Activated naive CD8-positive, alpha-beta T cell (primary cell): ENCODE measurements around the gene PPP2R5C.

Experiments
- H3K27ac Mint-ChIP-seq: one replicate; pipeline ENCODE4 v1.8.0; 2021; ENCODE audit warnings: mixed read lengths
- H3K27me3 Mint-ChIP-seq: one replicate; pipeline ENCODE4 v1.8.0; 2021; ENCODE audit warnings: mixed read lengths
- H3K36me3 Mint-ChIP-seq: one replicate; pipeline ENCODE4 v1.8.0; 2021; ENCODE audit warnings: mixed read lengths
- H3K4me1 Mint-ChIP-seq: one replicate; pipeline ENCODE4 v1.8.0; 2021; ENCODE audit warnings: low read depth, mixed read lengths
- H3K4me3 Mint-ChIP-seq: one replicate; pipeline ENCODE4 v1.8.0; 2021; ENCODE audit warnings: mild to moderate bottlenecking, mixed read lengths
- H3K9me3 Mint-ChIP-seq: one replicate; pipeline ENCODE4 v1.8.0; 2021; ENCODE audit warnings: low read depth, mixed read lengths

The PPP2R5C gene

GRCh38 chr14:101887219-101887618, 125.7 kb downstream of the PPP2R5C start:
- Mint-ChIP-seq H3K9me3 (no peaks in the 10 kb centered on the region), H3K27ac (no peak overlapping the region), H3K27me3 (no peaks in the 10 kb centered on the region), H3K4me1 (no peaks in the 10 kb centered on the region), H3K4me3 (no peak overlapping the region), H3K36me3 (peaks cover 9% of the 10 kb centered on the region)

- Mint-ChIP-seq H3K9me3 (no peaks in the 10 kb centered on the region), H3K4me1 (no peaks in the 10 kb centered on the region), H3K36me3 (peaks cover 9% of the 10 kb centered on the region), H3K27me3 (no peaks in the 10 kb centered on the region), H3K27ac (no peak overlapping the region), H3K4me3 (no peak overlapping the region)
These were observed 126.7 kb downstream of the PPP2R5C start for GRCh38 chr14:101888182-101888581.

GRCh38 chr14:101889366-101889765, 127.9 kb downstream of the PPP2R5C start:
- Mint-ChIP-seq H3K9me3 (no peaks in the 10 kb centered on the region), H3K36me3 (peaks cover 4% of the 10 kb centered on the region), H3K27ac (peak overlapping the region; percentile 46), H3K27me3 (no peaks in the 10 kb centered on the region), H3K4me3 (no peak overlapping the region), H3K4me1 (no peaks in the 10 kb centered on the region)

DNA sequence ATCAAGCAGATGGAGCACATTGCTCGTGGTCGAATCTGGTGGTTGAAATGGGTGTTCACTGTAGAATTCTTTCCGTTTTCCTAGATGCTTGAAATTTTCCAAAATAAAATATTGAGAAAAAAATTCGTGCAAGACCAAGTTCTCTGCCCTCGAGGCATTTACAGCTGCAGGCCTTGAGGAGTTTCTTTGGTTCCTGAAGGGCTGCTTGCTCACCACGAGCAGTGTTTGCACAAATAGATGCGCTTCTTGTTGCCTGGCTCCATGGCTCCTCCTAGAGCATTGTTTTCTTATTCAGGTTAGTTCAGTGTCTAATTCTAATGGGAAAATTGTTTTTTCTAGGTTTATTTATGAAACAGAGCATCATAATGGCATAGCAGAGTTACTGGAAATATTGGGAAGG, 128.4 kb downstream of the PPP2R5C start:
- Mint-ChIP-seq H3K4me1 (no peaks in the 10 kb centered on the region), H3K36me3 (peaks cover 4% of the 10 kb centered on the region), H3K27ac (peak overlapping the region; percentile 59), H3K4me3 (no peak overlapping the region), H3K27me3 (no peaks in the 10 kb centered on the region), H3K9me3 (no peaks in the 10 kb centered on the region)

DNA sequence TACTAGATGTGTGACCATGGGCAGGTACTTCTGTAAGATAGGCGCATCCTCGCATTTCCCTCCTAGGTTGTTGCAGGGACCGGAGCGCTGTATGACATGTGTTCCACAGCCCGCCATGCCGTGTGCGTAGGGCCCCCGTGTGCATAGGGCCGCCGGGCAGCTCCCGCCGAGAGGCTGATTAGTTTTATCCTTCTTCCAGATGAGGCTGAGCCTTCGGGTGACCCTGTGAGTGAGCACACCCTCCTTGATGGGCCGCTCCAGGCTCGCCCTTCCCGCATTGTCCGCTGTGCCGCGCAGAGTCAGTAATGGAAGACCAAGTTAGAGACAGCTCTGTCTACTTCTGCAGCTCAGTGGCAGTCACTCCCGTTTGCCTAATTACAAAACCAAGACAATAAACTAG, 130.0 kb downstream of the PPP2R5C start:
- Mint-ChIP-seq H3K9me3 (no peaks in the 10 kb centered on the region), H3K27ac (no peak overlapping the region), H3K36me3 (peaks cover 4% of the 10 kb centered on the region), H3K27me3 (no peaks in the 10 kb centered on the region), H3K4me3 (no peak overlapping the region), H3K4me1 (no peaks in the 10 kb centered on the region)

GRCh38 chr14:101893759-101894158, 132.2 kb downstream of the PPP2R5C start:
- Mint-ChIP-seq H3K4me3 (no peak overlapping the region), H3K9me3 (no peaks in the 10 kb centered on the region), H3K36me3 (peaks cover 4% of the 10 kb centered on the region), H3K27ac (no peak overlapping the region), H3K27me3 (no peaks in the 10 kb centered on the region), H3K4me1 (no peaks in the 10 kb centered on the region)

DNA sequence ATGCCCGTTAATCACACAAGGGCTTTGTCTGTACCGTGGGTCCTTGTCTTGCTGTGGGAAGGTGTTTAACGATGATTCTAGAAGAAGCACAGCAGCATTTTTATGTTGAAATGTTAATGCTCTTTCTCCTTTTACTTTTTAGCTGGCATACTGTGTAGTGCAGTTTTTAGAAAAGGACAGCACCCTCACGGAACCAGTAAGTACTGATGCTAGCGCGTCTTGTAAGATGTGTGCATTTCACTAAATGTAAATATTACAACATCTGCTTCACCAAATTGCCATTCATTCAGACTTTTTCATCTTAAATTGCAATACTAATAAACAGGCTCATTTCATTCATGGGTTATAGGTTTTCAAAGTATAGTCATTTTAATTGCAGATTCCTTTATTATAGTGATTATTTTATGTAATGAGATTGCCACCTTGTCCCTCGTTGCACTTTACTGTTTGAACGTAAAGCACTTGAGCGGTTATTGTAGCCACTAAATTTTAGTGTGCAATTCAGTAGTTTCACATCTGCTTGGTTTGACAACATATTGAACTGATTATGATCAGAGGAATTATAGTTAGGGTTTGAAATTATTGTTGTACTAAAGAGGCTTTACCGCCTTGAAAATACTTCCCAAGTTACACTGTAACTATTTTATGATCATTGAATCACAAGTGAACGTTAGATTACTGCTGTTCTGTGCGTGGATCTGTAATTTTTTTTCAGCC, 133.0 kb downstream of the PPP2R5C start:
- H3K36me3 Mint-ChIP-seq = peaks cover 4% of the 10 kb centered on the region

GRCh38 chr14:101895256-101895655, 133.7 kb downstream of the PPP2R5C start:
- Mint-ChIP-seq H3K27me3 (no peaks in the 10 kb centered on the region), H3K4me3 (no peak overlapping the region), H3K27ac (peak overlapping the region; percentile 46), H3K36me3 (no peaks in the 10 kb centered on the region), H3K4me1 (no peaks in the 10 kb centered on the region), H3K9me3 (no peaks in the 10 kb centered on the region)

More for the DNA sequence above, 133.0 kb downstream of the PPP2R5C start:
- Mint-ChIP-seq H3K4me1 (no peaks in the 10 kb centered on the region), H3K9me3 (no peaks in the 10 kb centered on the region), H3K4me3 (no peak overlapping the region), H3K27ac (no peak overlapping the region), H3K27me3 (no peaks in the 10 kb centered on the region)

DNA sequence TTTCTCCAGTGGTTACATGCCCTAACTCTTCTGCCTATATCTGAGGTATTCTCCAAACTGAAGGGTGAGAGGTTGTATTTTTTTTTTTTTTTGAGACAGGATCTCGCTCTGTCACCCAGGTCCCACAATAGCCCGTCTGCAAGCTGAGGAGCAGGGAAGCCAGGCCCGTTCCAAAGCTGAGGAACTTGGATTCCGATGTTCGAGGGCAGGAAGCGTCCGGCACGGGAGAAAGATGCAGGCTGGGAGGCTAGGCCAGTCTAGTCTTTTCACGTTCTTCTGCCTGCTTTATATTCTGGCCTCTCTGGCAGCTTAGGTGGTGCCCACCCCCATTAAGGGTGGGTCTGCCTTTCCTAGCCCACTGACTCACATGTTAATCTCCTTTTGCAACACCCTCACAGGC, 135.8 kb downstream of the PPP2R5C start:
- Mint-ChIP-seq H3K36me3 (peaks cover 2% of the 10 kb centered on the region), H3K4me3 (no peak overlapping the region), H3K27ac (peak overlapping the region; percentile 58), H3K4me1 (no peaks in the 10 kb centered on the region), H3K27me3 (no peaks in the 10 kb centered on the region), H3K9me3 (no peaks in the 10 kb centered on the region)

DNA sequence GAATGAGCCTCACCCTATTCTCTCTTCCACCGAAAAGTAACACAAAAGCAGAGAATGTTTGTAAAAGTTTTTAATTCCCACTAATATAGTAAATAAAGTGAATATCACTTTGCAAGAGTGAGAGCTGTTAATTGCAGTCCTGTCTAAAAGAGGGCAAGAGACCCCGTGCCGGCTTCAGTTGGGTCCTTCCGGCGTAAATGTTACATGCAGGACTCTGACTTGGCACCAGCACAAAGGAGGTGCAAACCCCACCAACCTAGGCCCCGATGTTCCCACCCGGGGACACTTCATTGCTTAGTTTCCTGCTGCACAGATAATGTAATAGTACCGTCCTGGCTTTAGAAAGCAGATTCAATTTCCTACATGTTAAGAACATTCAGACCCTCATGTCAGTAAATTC, 136.9 kb downstream of the PPP2R5C start:
- H3K4me3 Mint-ChIP-seq = no peak overlapping the region
- H3K4me1 Mint-ChIP-seq = no peaks in the 10 kb centered on the region
- peaks cover 5% of the 10 kb centered on the region for H3K36me3 Mint-ChIP-seq
- H3K9me3 Mint-ChIP-seq = no peaks in the 10 kb centered on the region
- no peaks in the 10 kb centered on the region for H3K27me3 Mint-ChIP-seq
- H3K27ac Mint-ChIP-seq = peak overlapping the region; percentile 12

DNA sequence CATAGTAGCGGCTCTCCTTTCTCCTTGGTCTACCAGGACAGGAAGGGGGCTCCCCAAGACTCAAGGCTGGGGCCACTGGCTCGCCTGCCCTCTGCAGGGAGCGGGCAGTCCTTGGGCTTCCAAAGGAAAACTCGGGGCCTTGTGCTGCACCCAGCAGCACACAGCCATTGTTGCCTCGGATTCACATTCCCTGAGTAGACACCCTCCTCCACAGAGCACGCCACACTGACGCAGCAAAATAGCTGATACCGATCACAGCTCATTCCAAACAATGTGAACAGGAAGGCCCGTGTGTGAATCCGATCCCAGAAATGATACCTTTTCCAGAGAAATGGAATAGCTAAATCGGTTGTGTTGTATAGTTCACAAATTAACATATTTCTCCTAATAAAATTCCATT, 137.8 kb downstream of the PPP2R5C start:
- no peak overlapping the region for H3K27ac Mint-ChIP-seq
- no peaks in the 10 kb centered on the region for H3K4me1 Mint-ChIP-seq

GRCh38 chr14:101900253-101900652, 138.7 kb downstream of the PPP2R5C start:
- Mint-ChIP-seq H3K4me3 (no peak overlapping the region), H3K9me3 (no peaks in the 10 kb centered on the region)

More for the DNA sequence above, 137.8 kb downstream of the PPP2R5C start:
- Mint-ChIP-seq H3K27me3 (no peaks in the 10 kb centered on the region), H3K4me3 (no peak overlapping the region), H3K9me3 (no peaks in the 10 kb centered on the region), H3K36me3 (peaks cover 5% of the 10 kb centered on the region)

DNA sequence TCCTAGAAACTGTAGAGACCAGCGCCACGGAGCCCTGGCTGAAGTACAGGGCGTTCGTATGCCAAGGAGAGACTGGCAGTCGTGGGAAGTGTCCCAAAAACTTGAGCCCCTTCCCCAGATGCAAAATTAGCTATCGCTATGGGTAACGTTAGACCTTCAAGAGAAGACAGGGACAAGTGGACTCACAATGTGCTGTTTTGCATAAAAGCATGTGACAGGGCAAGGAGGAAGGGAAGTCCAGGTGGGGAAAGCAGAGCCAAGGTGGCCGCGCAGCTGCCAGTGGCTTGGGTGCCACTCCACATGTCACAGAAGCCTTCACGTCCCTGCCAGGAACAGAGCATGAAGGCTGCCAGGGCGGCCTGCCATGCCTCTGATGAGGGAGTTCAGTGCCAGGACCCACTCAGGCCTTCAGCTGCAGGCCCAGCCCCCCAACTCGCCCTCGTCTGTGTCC, 141.6 kb downstream of the PPP2R5C start:
- Mint-ChIP-seq H3K36me3 (peaks cover 10% of the 10 kb centered on the region), H3K27me3 (no peaks in the 10 kb centered on the region), H3K9me3 (no peaks in the 10 kb centered on the region), H3K4me3 (no peak overlapping the region), H3K27ac (peak overlapping the region; percentile 64), H3K4me1 (no peaks in the 10 kb centered on the region)

More at GRCh38 chr14:101900253-101900652, 138.7 kb downstream of the PPP2R5C start:
- H3K27me3 Mint-ChIP-seq = no peaks in the 10 kb centered on the region
- H3K36me3 Mint-ChIP-seq = peaks cover 7% of the 10 kb centered on the region
- peak overlapping the region; percentile 10 for H3K27ac Mint-ChIP-seq
- H3K4me1 Mint-ChIP-seq = no peaks in the 10 kb centered on the region

GRCh38 chr14:101905614-101906013, 144.1 kb downstream of the PPP2R5C start:
- Mint-ChIP-seq H3K9me3 (no peaks in the 10 kb centered on the region), H3K4me1 (no peaks in the 10 kb centered on the region), H3K27ac (peak overlapping the region; percentile 73), H3K27me3 (no peaks in the 10 kb centered on the region), H3K36me3 (peaks cover 10% of the 10 kb centered on the region), H3K4me3 (no peak overlapping the region)

- Mint-ChIP-seq H3K27ac (no peak overlapping the region), H3K36me3 (peaks cover 10% of the 10 kb centered on the region), H3K9me3 (no peaks in the 10 kb centered on the region), H3K27me3 (no peaks in the 10 kb centered on the region), H3K4me1 (no peaks in the 10 kb centered on the region), H3K4me3 (no peak overlapping the region)
These were observed 145.1 kb downstream of the PPP2R5C start for GRCh38 chr14:101906645-101907044.

GRCh38 chr14:101907619-101908018, 146.1 kb downstream of the PPP2R5C start:
- Mint-ChIP-seq H3K27ac (peak overlapping the region; percentile 29), H3K4me1 (no peaks in the 10 kb centered on the region), H3K27me3 (no peaks in the 10 kb centered on the region), H3K36me3 (peaks cover 7% of the 10 kb centered on the region), H3K4me3 (no peak overlapping the region), H3K9me3 (no peaks in the 10 kb centered on the region)
